Psoas muscle (tissue), 8 donors: ENCODE measurements around the gene PLEKHM1. TPM values are rescaled to one million over a fixed set of nuclear protein-coding genes. Genes with fewer than 3 reads are reported as not detected.
"Not testable (repeated sequence)": the region's sequence is repeated elsewhere in the genome, so short reads cannot be mapped to it uniquely, and the experiment has no call there.

Source experiments
- ATAC-seq, 4 donors: fragments of 200-7000 bp; cut with Tn5 transposase; one replicate each; pipeline ENCODE4 v1.9.1; 2020; ENCODE audit warnings: moderate library complexity in 3 of 4, mild to moderate bottlenecking in 2 of 4
- DNase-seq, 2 donors: peaks; one replicate each; pipeline ENCODE4 v3.0.0-alpha.2; 2020
- H3K27ac ChIP-seq: fragments of 200-600 bp; one replicate; pipeline ENCODE4 v1.8.0; 2022
- H3K27me3 ChIP-seq, 3 donors: fragments of 200-600 bp in 1 of 3; one replicate each; pipeline versions ENCODE4 v1.6.1 to v1.8.0; 2013 to 2022; ENCODE audit warnings: low read length in 2 of 3, mild to moderate bottlenecking in 2 of 3, moderate library complexity in 1 of 3; ENCODE audit not compliant: insufficient read depth in 3 of 3
- H3K36me3 ChIP-seq, 2 donors: fragments of 200-600 bp in 1 of 2; one replicate each; pipeline versions ENCODE4 v1.6.1 to v1.8.0; 2013 to 2022; ENCODE audit warnings: low read depth in 1 of 2, mild to moderate bottlenecking in 1 of 2, moderate library complexity in 1 of 2; ENCODE audit not compliant: insufficient read depth in 1 of 2
- H3K4me1 ChIP-seq: fragments of 200-600 bp; one replicate; pipeline ENCODE4 v1.8.0; 2022
- H3K4me3 ChIP-seq: fragments of 200-600 bp; one replicate; pipeline ENCODE4 v1.8.0; 2022; ENCODE audit warnings: mild to moderate bottlenecking
- H3K9me3 ChIP-seq: fragments of 200-600 bp; one replicate; pipeline ENCODE4 v1.8.0; 2022
- WGBS, 3 donors: extraction: QIAGEN DNeasy Blood & Tissue Kit; methylation state at CpG; one replicate each; pipeline versions ENCODE4 v1.1.6 to v1.1.7; 2013; 5-methylcytosine and 5-hydroxymethylcytosine counted together
- intact Hi-C, 2 donors: fragments of 100-400 bp; cut with DNase I; formaldehyde crosslinking; loops; one replicate each; pipeline versions ENCODE4 v1.11.0 to v1.14.2; 2022
- long read RNA-seq, 2 donors: library from polyadenylated mRNA; unstranded; transcript quantifications; one replicate each; pipeline ENCODE4 v2.0.0, GENCODE V29; 2021
- polyA plus RNA-seq, 3 donors: library from polyadenylated mRNA; stranded (reverse); fragments of 200-250 nt; gene quantifications; one replicate each; pipeline ENCODE4 v1.2.3, GENCODE V29; 2013
- total RNA-seq, 4 donors: library from RNA; stranded (reverse); fragmentation: NEBNext Ultra II Directional in 2 of 4; extraction: Animal tissue kit (Norgen Biotek cat#: 25700) in 2 of 4; gene quantifications; one replicate each; pipeline versions ENCODE4 v1.2.1 to v1.2.4, GENCODE V29; 2021 to 2023
- TF ChIP-seq, protein P1 (sequence below): fragments of 200-600 bp; IDR thresholded peaks from one replicate; pipeline ENCODE4 v1.8.0; 2022; ENCODE audit warnings: antibody characterized with exemption
- donor health status: healthy with polysubstance abuse.
- donor health status: DM: no; HTN: no; CAD: no; lungs with moderate emphysema.
- donor health status: Bipolar disorder and iron deficiency.
- donor health status: healthy.
- donor health status: DM: yes; HTN: yes; CAD: no.
- donor health status: DM: no; HTN: no; CAD: no.
- donor health status: DM: no; HTN: no; CAD: no.
- donor health status: DM: yes; HTN: yes; CAD: no.

Gene PLEKHM1
- total RNA-seq (10 to 100 TPM; 21.8 to 47.6 (median 36.0) TPM), polyA plus RNA-seq (10 to 100 TPM; 13.0 to 25.5 (median 23.9) TPM)
- long read RNA-seq, donor 1, partial matches to known transcripts: 6 of 7 reads
- long read RNA-seq, donor 1, other reads (novel, unspliced or antisense): 1 of 7 reads
- long read RNA-seq, donor 2, full-length matches to known transcripts: 4 of 48 reads
- long read RNA-seq, donor 2, partial matches to known transcripts: 24 of 48 reads
- long read RNA-seq, donor 2, other reads (novel, unspliced or antisense): 20 of 48 reads

- intact Hi-C loops, H3K9me3 ChIP-seq, H3K36me3 ChIP-seq, H3K27me3 ChIP-seq: not testable (repeated sequence)
- peak within 1 kb of the TSS; percentile 88 for H3K27ac ChIP-seq
- WGBS, 3 donors: 0 to 1% (median 1%) methylated on average over 34 to 54 of the region's 59 CpGs
- peaks cover 16% of the 10 kb centered on the region for H3K4me1 ChIP-seq
- DNase-seq (peak; percentile 91 to 94), ATAC-seq (peak; percentile 92 to 96 (median 92))
- H3K4me3 ChIP-seq: peak within 1 kb of the TSS; percentile 76
These were observed at the start of gene PLEKHM1 for GRCh38 chr17:45490615-45491433. Gene PLEKHM1, minus strand, starts transcription at chr17:45490721. Its CDS starts 8,237 bp downstream, at chr17:45482484.

GRCh38 chr17:45538168-45538567 is 47.6 kb upstream of the PLEKHM1 start:
- H3K36me3 ChIP-seq, intact Hi-C loops, H3K4me1 ChIP-seq, H3K4me3 ChIP-seq, H3K27ac ChIP-seq, ATAC-seq, H3K9me3 ChIP-seq, H3K27me3 ChIP-seq: not testable (repeated sequence)
- DNase-seq: peak in 1 of 2 donors; percentile 36
- WGBS, 3 donors: 86 to 92% (median 89%) methylated on average over 5 to 6 of the region's 7 CpGs

GRCh38 chr17:45506072-45506471 is 15.6 kb upstream of the PLEKHM1 start:
- not testable (repeated sequence) for H3K4me1 ChIP-seq

DNA sequence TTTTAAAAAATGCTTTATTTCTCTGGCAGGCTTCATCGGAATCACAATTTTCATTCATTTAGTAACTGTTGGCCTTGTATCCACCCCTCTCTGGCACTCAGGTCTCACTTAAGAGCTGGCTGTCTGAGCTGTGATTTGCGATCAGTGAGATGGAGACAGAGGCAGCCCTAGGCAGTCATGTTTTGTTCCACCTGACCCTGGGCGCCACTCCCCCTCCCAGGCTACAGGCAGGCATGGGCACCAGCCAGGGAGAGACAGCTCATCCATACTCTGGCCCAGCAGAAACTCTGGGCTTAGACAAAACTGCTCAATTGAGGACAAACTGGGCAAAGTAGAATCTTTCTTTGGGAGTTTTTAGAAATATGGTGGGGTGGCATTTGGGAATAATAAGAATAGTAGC is 14.7 kb upstream of the PLEKHM1 start:
- H3K27me3 ChIP-seq, DNase-seq, ATAC-seq, H3K9me3 ChIP-seq, H3K4me3 ChIP-seq, H3K36me3 ChIP-seq, H3K4me1 ChIP-seq, intact Hi-C loops, H3K27ac ChIP-seq: not testable (repeated sequence)
- 82 to 89% (median 87%) methylated on average over 3 of the region's 3 CpGs for WGBS, 3 donors

More at GRCh38 chr17:45506072-45506471, 15.6 kb upstream of the PLEKHM1 start:
- H3K4me3 ChIP-seq, H3K36me3 ChIP-seq, H3K27ac ChIP-seq, H3K27me3 ChIP-seq, DNase-seq, intact Hi-C loops, H3K9me3 ChIP-seq: not testable (repeated sequence)
- ATAC-seq: peak in 1 of 4 donors; percentile 83
- 53 to 60% (median 55%) methylated on average over 3 of the region's 3 CpGs for WGBS, 3 donors

GRCh38 chr17:45501092-45501707 is 10.7 kb upstream of the PLEKHM1 start:
- H3K27ac ChIP-seq, intact Hi-C loops, H3K36me3 ChIP-seq, DNase-seq, H3K4me1 ChIP-seq, H3K27me3 ChIP-seq, H3K4me3 ChIP-seq, H3K9me3 ChIP-seq: not testable (repeated sequence)
- ATAC-seq: peak in 2 of 4 donors; percentile 49 to 68
- 18 to 31% (median 21%) methylated on average over 21 to 30 of the region's 33 CpGs for WGBS, 3 donors
- TF ChIP-seq, protein P1, sequence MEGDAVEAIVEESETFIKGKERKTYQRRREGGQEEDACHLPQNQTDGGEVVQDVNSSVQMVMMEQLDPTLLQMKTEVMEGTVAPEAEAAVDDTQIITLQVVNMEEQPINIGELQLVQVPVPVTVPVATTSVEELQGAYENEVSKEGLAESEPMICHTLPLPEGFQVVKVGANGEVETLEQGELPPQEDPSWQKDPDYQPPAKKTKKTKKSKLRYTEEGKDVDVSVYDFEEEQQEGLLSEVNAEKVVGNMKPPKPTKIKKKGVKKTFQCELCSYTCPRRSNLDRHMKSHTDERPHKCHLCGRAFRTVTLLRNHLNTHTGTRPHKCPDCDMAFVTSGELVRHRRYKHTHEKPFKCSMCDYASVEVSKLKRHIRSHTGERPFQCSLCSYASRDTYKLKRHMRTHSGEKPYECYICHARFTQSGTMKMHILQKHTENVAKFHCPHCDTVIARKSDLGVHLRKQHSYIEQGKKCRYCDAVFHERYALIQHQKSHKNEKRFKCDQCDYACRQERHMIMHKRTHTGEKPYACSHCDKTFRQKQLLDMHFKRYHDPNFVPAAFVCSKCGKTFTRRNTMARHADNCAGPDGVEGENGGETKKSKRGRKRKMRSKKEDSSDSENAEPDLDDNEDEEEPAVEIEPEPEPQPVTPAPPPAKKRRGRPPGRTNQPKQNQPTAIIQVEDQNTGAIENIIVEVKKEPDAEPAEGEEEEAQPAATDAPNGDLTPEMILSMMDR: peak; percentile 14

- peak; percentile 61 to 96 (median 88) for ATAC-seq
- H3K27me3 ChIP-seq, H3K4me1 ChIP-seq, intact Hi-C loops, H3K9me3 ChIP-seq, H3K36me3 ChIP-seq, H3K4me3 ChIP-seq, DNase-seq, H3K27ac ChIP-seq: not testable (repeated sequence)
- WGBS, 3 donors: 80 to 95% (median 90%) methylated on average over 1 to 2 of the region's 2 CpGs
These were observed 10.0 kb upstream of the PLEKHM1 start for GRCh38 chr17:45500478-45500877.

- H3K4me1 ChIP-seq, H3K27me3 ChIP-seq, H3K9me3 ChIP-seq, intact Hi-C loops, ATAC-seq, DNase-seq, H3K27ac ChIP-seq, H3K36me3 ChIP-seq, H3K4me3 ChIP-seq: not testable (repeated sequence)
- WGBS, 3 donors: 92 to 95% (median 94%) methylated on average over 3 of the region's 3 CpGs
These were observed 8.7 kb upstream of the PLEKHM1 start for GRCh38 chr17:45499208-45499607.

GRCh38 chr17:45498377-45498776 is 7.9 kb upstream of the PLEKHM1 start:
- H3K27ac ChIP-seq, DNase-seq, H3K36me3 ChIP-seq, H3K4me3 ChIP-seq, H3K27me3 ChIP-seq, H3K9me3 ChIP-seq, intact Hi-C loops, H3K4me1 ChIP-seq: not testable (repeated sequence)
- ATAC-seq: peak in 1 of 4 donors; percentile 58
- WGBS, 3 donors: 41 to 71% (median 63%) methylated on average over 5 of the region's 6 CpGs

GRCh38 chr17:45497449-45497848 is 6.9 kb upstream of the PLEKHM1 start:
- ATAC-seq, H3K36me3 ChIP-seq, H3K4me1 ChIP-seq, H3K27ac ChIP-seq, intact Hi-C loops, H3K27me3 ChIP-seq, DNase-seq, H3K9me3 ChIP-seq, H3K4me3 ChIP-seq: not testable (repeated sequence)
- WGBS, 3 donors: 81 to 89% (median 83%) methylated on average over 7 to 8 of the region's 8 CpGs

- H3K27me3 ChIP-seq, H3K27ac ChIP-seq, H3K4me1 ChIP-seq, H3K9me3 ChIP-seq, H3K36me3 ChIP-seq, DNase-seq, ATAC-seq, H3K4me3 ChIP-seq, intact Hi-C loops: not testable (repeated sequence)
- WGBS, 3 donors: 88 to 94% (median 89%) methylated on average over 3 of the region's 3 CpGs
These were observed 6.0 kb upstream of the PLEKHM1 start for GRCh38 chr17:45496507-45496906.
